Measurements from ENCODE around the gene PDE6B. TPM values are rescaled to one million over a fixed set of nuclear protein-coding genes. Genes with fewer than 3 reads are reported as not detected.

The PDE6B gene
- total RNA-seq: 2.1 and 6.9 TPM in 2 replicates

GRCh38 chr4:624705-625590 lies at the start of gene PDE6B:
PDE6B (plus strand) TSS chr4:625573; CDS start chr4:625627, 54 bp downstream.

GRCh38 chr4:576245-576821 lies 49.0 kb upstream of the PDE6B start, which contains the start of gene TMEM271:
TMEM271 (minus strand) TSS chr4:576295; CDS start chr4:576062, 233 bp downstream.

DNA sequence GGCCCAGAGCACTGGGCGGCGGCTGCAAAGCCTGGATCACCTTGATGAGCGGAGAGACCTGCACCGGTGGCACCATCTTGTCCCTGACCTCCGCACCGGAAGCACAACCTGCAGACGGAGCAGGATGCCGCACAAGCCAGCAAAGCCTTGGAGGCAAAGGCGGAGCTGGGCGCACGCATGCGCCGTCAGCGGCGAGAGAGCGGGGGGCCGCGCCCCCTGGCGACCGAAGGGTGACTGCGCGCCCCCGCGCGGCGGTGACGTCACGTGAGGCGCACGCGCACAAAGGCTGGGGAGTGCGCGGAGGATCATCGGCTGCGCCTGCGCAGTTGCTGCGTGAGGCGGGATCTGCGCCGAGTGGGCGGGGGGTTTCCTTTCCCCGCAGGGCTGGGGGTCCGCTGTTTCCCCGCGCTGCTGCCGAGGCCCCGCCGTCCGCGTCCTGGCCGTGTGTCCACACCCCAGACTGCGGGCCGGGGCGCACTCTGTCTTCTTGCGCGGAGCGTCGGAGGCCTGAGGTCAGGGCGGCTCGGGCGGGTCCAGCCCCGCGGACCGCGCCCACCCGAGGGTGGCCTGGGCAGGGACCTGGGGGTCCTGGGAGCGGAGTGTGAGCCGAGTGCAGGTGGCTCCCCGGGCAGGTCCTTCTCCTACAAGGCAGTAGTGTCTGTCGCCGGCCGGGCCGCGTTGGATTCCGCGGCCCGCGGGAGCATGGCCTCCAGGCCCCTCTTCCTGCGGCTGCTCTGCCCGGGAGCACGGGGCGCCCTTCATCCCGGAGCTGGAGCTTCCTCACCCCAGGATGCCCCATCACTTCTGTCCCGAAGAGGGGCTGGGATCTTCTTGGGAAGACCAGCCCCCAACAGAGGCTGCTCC lies 49.0 kb downstream of the PDE6B start, which contains the start of the genes ATP5ME and MYL5:
Gene ATP5ME, minus strand, starts transcription at position 105 of the 864 bp plus-strand sequence. Its CDS starts 29 bp downstream, at position 76.
Gene MYL5, plus strand, starts transcription at position 371 of the 864 bp plus-strand sequence. CDS start 3,485 bp downstream, outside the sequence.

GRCh38 chr4:688854-689681 lies 63.7 kb downstream of the PDE6B start, which contains the start of gene SLC49A3:
SLC49A3 (minus strand) TSS chr4:689151; CDS start chr4:689127, 24 bp downstream.

DNA sequence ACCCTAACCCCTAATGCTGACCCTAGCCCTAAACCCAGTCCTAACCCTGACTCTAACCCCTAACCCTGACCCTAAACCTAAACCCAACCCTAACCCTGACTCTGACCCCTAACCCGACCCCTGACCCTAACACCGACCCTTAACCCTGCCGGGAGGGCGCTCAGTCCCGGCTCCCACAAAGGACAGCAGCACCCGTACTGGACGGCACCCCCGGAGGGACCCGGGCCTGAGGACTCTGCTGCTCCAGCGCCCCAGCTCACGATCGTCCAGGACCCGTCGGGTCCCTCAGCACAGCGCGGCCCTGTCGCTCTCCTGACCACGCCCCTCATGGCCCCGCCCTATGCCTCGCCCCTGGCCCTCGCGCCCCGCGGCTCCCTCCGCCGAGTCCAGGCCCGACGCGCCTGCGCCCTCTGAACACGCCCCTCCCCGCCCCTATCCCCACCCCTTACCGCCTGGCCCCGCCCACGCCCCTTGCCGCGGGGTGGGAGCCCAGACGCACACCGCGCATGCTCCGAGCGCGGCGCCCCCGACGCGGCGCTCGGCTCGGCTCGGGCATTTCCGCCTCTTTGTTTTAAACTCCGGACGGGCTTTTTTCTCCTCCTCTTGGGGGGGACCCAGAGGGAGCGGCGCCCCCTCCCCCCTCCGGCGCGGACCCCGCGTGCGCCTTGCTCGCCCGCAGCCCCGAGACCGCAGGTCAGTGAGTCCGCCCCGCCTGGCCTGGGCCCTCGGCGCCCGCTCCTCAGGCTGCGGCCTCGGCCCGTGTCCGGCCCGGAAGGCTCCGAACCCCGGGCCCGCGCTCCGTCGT lies 80.1 kb downstream of the PDE6B start, which contains the start of gene PCGF3:
Gene PCGF3, plus strand, starts transcription at position 555 of the 805 bp plus-strand sequence. CDS start 27,849 bp downstream, outside the sequence.

Other genes with a start within 250 kb of the PDE6B start
- 15.7 and 40.0 TPM in 2 replicates for gene ZNF721, start 126.4 kb upstream of the PDE6B start, total RNA-seq
- gene PIGG, start 126.4 kb upstream of the PDE6B start, total RNA-seq: 36.1 and 60.2 TPM in 2 replicates
- gene TMEM271, start 49.3 kb upstream of the PDE6B start, total RNA-seq: not detected in 2 replicates
- gene ATP5ME, start 48.7 kb downstream of the PDE6B start, total RNA-seq: 192 and 236 TPM in 2 replicates
- 10.8 and 18.3 TPM in 2 replicates for gene MYL5, start 49.0 kb downstream of the PDE6B start, total RNA-seq
- 4.4 and 5.9 TPM in 2 replicates for gene SLC49A3, start 63.6 kb downstream of the PDE6B start, total RNA-seq
- gene PCGF3, start 80.3 kb downstream of the PDE6B start, total RNA-seq: 32.2 and 104 TPM in 2 replicates
- gene CPLX1, start 200.6 kb downstream of the PDE6B start, total RNA-seq: 0.16 and 0.50 TPM in 2 replicates